A172 (cell line): ENCODE measurements around the gene EML6. TPM values are rescaled to one million over a fixed set of nuclear protein-coding genes. Genes with fewer than 3 reads are reported as not detected.

Experiments
- DNase-seq: peaks from one replicate; pipeline ENCODE4 v3.0.0-alpha.2; 2015; ENCODE audit warnings: low spot score
- total RNA-seq: library from RNA; depleted of rRNA; stranded (reverse); fragments of >200 nt; shearing (Covaris generic); gene quantifications from 2 replicates; pipeline ENCODE4 v1.2.3, GENCODE V29; 2014

The EML6 gene
- total RNA-seq, 1 experiment from 2014 or later: 0.67 TPM

DNA sequence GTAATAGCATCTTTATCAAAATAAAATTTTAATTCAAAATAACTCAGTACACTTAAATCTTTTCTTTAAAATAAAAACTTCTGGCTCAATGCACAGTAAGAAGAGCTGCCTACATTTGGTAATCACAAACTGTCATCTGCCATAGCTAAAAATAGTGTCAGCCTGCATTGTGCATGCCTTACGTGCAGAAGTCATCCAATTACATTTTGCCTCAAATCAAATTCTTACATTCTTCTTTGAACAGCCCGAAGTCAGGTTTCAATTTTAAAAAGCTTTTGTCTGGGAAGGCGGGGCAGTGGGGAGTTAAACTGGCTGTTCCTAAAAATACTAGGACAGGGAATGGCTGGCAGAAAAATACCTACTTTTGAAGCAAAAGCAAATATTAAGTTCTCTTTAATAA lies 275.7 kb downstream of the EML6 start:
- peak; percentile 57 for DNase-seq

DNA sequence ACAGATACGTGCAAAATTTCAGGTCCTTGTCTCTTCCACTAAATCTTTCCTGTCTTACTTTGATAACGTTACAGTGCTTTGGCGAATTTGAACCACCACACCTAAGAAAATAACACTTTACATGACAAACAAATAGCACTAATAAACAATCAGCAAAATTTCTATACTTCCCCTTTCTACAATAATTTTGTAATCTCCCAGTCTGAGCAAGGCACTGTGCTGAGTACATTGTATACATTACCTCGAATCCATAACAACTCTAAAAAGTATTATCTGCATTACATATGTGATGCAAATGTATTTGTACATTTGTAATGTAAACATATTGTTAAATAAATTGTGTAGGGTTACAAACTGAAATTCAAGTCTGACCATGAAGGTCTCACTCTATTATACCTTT lies 276.9 kb downstream of the EML6 start:
- no peak for DNase-seq

DNA sequence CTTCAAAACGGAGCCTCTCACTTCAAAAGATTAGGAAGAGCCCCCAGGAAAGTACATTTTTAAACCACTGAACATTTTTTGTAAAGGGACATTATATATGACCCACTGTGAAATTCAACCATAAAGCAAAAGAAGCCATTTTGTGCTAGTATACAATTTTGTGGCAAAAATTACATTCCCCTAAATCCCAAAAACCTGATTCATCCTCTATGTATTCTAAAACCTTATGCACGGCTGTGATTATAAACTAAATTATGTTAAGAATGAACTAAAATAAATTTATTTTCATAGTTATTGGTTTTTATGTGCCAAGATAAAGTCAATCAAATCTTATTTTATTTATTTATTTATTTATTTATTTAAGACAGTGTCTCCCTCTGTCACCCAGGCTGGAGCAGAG lies 278.3 kb downstream of the EML6 start:
- DNase-seq: no peak

DNA sequence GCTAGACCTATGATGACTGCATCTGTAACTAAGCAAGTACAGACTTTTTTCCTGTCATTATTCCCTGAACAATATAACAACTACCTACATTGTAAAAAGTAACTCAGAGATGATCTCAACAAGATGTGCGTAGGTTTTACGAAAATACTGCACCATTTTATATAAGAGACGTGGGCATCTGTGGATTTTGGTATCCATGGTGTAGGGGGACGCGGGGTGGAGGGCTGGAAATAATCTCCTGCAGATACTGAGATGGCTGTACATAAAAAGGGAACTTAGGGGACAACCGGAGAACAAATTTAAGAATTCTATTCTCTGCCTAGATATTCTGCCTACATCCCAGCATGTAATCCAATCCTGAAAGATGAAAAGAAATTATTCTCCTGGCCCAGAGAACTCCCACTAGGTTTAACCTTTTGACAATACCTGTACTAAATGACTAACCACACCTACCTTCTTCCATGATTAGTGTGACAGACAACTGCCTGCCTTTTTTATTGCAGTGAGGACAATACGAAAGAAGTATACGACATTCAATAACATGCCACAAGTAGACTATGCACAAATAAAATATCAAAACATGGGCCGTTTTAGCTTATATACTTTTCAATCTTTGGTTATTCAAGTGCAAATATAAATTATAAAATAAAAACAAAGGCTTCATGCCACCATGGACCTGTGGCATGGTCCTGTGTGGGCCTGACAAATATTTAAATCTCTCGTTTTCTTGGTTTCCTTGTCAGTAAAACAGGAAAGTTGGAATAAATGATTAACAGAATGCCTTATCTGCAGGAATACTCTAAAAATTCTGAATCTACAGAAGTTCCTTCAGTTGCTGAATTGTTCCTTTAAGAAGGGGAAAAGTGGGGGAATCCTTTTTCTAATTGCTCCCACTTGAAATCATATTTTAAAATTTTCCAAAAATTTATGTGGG lies 280.5 kb downstream of the EML6 start:
- DNase-seq: no peak

DNA sequence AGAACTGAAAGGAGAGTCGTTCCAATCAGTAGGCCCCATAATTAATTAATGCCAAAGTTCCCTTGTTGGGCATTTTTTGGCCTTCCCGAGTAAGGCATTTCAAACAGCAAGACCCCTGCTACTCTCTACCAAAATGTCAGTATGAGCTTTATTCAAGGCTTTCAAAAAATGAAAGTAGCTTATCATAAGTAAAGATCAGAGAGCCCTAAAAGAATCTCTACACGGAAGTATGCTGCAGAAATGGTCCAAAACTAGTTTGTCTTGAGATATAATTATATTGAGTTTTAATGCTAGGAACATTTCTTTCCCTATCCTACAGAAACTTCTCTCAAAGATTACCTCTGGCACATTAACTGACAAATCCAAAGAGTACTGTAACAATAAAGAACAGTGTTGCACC lies 282.8 kb downstream of the EML6 start:
- no peak for DNase-seq

DNA sequence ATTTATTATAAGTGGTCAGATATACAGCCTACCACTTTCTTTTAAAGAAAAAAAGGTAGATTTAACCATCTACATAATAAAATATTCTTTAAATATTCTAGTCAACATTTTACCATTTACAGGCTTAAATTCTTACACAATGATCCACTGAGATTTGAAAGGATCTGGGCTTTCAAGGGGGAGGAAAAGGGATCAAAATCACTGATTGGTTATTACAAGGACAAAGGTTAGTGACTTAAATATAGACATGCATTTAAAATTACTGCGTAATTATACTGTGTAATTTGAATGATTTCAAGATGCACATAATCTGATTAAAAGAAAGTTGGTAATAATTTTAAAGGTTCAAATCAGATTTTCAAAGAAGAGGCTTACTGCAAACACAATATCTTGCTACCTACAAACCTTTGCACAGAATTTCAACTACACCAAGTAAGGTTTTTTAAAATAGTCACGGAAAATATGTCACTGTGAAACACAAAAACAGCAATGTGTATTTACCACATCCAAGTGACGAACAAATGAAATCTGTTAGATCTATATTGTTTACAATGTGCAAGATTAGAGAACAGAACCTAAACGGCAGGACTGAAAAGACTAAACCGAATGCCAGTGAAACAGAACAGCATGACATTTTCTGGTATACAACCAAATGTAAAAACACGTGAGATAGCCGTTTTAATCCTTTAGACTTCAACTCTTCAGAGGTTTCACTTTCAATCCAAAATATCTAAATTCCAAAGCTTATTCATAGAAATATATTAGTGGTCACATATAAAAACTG lies 286.0 kb downstream of the EML6 start:
- no peak for DNase-seq

DNA sequence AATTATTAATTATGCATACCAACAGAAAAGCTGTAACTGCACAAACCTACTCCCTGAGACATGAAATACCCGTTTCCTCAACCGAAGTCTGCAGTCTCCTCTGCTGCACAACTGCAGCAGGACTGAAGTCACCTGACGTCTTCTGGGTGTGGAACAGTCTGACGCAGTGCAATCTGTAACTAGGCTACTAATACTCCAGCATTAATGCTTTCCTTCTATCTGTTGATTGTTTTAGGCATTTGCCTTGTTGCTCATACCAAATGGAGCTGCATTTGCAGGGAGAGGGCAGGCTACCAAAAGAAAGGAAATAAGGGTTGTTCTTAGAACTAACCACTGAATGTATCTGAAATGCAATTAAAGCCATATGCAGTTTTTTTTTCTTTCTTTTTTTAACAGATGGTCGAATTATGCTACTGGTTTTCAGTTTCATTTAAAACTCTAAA lies 286.7 kb downstream of the EML6 start:
- DNase-seq: peak; percentile 72

DNA sequence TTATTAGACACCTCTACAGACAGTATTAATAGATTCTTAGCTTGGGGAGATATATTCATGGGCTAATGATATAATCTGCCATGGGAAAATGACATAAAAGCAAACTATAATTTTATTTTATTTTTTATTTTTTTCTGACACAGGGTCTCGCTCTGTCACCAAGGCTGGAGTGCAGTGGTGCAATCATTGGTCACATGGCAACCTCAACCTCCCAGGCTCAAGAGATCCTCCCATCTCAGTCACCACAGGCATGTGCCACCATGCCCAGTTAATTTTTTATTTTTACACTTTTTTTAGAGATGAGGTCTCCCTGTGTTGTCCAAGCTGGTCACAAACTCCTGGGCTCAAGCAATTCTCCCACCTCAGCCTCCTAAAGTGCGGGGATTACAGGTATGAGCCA lies 287.5 kb downstream of the EML6 start:
- no peak for DNase-seq

DNA sequence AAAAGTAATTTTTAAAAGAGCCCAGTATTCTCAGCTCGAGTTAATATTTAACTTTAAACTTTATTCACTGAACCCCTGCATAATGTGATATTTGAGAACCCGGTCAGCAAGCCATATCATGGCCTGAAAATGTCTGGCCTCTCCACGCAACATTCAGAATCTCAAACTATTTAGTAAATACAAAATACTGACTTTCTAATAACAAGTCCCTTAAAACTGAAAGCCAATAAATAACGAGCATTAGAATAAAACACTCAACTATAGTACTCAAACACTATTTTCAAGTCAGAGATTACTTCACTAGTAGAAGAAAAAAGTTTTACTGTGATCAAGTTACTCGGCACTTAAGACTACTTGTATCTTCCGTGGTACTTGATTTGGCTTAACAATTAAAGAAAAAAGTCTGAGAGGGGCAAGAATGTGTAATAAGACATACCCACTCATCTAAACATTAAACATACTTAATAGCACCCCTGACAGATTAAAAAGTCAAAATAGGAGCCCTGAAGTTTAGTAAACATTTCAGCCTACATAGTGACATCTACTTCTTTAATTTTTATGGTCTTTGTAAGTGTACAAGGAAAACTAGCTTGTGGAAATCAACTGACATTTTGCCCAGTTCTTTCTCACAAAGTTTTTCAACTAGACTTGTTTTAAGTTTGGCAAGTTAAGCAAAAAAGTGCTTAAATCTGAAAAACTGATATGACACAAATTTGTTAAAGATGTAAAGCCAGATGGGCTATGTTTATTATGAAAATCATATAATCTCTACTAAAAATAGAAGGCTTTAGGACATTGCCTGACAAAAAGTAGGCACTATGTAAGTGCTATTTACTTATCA lies 288.6 kb downstream of the EML6 start:
- no peak for DNase-seq

DNA sequence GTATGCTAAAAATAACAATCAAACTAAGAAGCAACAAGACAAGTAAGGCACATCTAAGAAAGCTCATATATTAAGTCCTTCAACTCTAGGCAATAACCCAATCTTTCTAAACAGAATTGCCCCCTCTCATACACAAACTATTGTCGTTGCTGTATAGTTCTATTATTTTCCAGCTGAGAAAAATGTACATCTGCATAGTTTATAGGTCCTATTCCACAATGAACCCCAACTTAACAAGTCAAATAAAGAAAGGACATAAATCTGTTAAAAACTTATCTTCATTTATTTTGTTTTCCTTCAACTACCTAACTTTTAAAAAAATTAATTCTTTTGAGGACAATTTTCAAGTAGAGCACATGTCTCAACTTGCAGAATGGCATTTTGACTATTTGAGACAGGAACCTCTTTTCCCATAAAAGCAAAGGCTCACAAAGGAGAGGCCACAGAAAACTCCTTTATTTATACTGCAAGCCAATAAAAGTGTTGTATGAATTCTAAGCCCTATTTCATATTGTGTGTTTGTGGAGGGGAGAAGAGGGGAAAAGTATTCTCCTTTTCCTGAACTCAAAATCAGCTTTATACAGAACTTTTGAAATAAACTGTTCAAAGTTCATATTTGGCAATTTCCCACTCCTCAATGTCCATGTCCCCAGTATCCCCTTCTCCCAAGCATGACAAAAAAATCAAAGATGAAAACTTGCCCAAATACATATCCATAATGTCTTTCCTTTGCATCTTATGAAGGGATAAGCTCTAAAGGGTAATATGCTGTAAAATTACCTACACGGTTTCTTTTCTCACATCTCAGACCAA lies 289.4 kb downstream of the EML6 start:
- no peak for DNase-seq

DNA sequence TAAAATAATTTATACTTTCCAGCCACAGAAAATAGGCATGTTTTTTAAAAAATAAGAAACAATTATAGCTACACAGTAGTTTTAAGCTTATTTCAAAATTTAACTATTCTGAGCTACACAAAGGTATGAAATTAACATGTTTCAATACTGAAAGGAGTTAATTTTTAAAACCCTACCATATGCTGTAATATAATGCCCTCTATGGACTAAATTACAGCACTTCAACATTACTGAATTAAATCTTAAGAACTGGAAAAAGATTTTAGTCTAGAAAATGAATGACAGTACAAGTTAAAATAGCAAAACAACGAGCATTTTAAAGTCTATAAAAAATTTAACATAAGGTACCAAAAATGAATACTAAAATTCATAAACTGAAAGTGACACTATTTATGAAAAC lies 290.5 kb downstream of the EML6 start:
- DNase-seq: no peak

DNA sequence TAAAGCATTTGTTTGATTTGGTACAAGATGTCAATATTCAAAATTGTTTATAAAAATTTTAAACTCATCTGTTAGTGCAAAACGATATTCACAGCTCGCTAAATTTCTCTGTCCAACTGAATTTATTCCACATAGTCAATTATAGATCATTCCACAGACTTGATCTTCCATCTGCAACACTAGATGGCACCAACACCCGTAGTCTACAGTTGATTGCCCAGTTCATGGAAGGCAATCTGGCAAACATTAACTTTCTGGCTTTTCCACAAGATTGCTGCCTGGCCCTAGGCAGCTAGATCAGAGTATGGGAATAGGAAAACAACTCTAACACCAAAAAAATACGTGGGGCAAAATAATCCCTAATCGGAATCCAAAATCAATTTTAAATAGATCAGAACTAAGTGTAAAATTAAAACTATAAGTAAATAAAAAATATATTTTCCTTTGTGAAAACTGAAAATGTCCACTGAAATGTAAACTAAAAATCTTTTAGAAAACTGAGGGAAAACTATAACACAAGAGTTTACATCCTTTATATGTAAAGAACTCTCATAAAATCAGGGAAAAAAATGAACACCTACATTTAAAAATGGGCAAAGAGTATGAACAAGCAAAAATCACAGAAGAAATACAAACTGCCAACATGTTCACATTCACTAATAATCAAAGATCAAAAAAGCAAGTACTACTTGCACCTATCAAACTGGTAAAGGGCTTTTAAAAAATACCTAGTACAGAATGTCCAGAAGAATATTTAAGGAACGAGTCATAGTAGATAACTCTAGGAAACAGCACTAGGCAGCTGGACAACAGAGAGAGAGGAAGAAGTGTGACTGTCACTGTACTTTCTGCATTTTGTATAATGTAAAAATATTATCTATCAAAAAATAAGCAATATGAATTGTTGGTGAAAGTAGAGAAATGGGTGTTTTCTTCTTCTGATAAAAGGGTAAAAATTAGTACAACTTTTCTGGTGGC lies 291.8 kb downstream of the EML6 start:
- DNase-seq: peak; percentile 63

DNA sequence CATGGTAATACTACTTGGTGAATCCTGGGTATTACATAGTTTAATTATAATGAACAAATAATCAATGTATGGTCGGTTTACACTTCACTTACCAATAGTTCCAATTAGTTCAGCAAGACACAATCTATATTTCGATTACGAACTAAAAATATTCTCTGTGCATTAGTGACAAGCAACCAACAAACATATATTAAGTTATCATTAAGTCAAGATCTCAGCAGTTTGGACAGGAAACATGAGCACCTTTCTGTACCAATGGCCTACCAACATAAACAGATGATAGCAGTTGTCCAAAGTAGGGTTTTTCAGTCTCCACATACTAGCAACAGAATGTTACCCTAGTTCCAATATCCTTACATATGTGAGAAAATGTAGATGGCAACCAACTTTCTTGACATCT lies 294.0 kb downstream of the EML6 start:
- no peak for DNase-seq

DNA sequence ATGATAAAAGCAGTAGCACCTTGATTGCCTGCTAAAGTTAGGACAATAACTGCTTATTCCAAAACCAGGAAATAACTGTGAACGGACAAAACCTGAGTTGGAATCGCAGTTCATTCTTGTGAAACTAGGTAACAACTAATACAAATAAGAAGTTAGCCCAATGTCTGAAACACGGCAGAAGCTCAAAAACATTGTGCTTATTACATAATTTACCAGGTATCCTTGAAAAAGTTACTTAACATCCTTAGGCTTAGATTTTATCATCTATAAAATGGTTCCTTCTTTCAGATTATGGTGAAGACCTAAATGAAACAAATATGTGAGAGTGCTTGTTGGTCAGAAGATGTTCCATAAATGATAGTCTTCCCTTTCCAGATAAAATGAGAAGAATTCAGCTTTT lies 294.4 kb downstream of the EML6 start:
- no peak for DNase-seq

DNA sequence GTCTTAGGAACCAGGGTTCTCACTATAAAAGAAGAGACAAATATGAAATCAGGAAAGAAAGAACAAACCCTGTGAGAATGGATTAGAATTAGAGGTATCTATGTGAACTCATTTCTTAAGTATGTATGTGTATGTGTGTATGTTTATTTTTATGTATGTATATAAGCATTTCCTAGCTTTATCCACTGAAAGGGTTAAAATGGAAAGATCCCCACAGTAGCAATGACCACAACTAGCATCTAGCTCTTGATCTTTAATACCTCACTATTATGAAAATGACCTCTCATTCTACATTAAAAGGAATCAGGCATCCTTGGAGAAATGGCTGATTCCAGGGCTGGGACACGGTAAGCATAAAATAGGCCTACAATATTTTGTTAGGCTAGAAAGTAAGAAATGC lies 295.2 kb downstream of the EML6 start:
- no peak for DNase-seq

DNA sequence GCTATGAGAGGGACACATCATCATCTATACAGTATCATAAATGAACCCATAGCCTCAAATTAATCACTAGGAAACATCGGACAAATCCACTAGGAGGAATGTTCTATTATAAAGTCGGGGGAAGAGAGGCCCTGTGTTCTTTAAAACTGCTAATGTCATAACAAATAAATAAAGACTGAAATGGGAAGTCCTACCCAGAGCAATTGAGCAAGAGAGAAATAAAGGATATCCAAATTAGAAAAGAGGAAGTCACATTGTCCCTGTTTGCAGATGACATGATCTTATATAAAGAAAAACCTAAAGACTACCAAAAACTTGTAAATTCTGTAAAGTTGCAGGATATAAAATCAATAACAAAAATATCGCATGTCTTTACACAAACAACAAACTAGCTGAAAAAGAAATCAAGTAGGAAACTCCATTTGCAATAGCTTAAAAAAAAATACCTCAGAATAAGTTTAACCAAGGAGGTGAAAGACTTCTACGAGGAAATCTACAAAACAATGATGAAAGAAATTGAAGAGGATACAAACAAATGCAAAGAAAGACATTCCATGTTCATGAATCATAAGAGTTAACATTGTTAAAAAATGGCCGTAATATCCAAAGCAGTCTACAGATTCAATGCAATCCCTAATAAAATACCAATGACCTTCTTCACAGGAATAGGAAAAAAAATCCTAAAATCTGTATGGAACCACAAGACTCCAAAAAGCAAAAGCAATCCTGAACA lies 296.2 kb downstream of the EML6 start:
- DNase-seq: no peak
